Medulla oblongata (tissue), 1 donor: ENCODE results near the gene ADSS2.
A peak's percentile ranks its signal among the peaks of the same experiment; 100 is the strongest.
"Not testable (repeated sequence)": the region's sequence is repeated elsewhere in the genome, so short reads cannot be mapped to it uniquely, and the experiment has no call there.

Source experiments
- DNase-seq: peaks from one replicate; pipeline ENCODE4 v3.0.0-alpha.2; 2015; ENCODE audit errors: extremely low spot score

ADSS2 gene

DNA sequence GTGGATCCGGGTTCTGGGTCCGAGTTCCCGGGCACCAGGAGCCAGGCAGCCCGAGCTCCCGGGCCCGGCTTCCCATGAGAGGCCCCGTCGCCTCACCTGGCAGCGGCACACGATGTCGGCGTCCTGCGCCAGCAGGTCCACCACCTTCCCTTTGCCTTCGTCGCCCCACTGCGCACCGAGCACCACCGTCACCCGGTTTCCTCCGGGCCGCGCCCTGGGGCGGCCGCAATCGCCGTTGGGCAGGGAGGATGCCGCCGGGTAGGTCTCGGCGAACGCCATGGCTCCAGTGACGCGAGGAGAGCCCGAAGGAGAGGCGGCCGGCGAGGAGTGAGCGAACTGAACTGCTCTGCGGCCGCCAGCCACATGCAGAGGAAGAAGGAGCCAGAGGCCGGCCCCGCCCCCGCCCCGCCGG is at the start of gene ADSS2:
ADSS2 (minus strand) TSS at position 371 of the 412 bp plus-strand sequence; CDS start at position 279, 92 bp downstream.
- DNase-seq: no peak

GRCh38 chr1:244500515-244500914 is 48.8 kb upstream of the ADSS2 start:
- not testable (repeated sequence) for DNase-seq

DNA sequence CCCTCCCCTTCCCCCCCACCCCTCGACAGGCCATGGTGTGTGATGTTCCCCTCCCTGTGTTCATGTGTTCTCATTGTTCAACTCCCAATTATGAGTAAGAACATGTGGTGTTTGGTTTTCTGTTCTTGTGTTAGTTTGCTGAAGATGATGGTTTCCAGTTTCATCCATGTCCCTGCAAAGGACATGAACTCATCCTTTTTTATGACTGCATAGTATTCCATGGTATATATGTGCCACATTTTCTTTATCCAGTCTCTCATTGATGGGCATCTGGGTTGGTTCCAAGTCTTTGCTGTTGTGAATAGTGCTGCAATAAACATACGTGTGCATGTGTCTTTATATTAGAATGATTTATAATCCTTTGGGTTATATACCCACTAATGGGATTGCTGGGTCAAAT is 47.8 kb upstream of the ADSS2 start:
- DNase-seq: not testable (repeated sequence)

DNA sequence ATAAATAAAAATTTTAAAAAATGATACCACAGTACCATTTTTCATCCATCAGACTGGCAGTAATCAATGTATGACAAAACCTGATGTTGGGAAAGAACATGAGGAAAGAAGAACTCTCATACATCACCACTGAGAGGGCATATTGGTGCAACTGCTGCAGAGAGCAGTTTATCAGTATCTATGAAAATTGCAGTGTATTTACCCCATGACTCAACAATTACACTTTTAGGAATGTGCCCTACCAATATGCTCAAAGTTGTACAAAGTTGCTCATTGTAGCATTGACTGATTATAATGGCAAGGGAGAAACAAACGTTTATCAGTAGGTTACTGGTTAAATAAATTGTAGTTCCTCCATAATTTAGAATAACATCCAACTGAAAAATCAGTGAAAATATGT is 46.1 kb upstream of the ADSS2 start:
- no peak for DNase-seq

- no peak for DNase-seq
Observed at GRCh38 chr1:244496186-244496585, 44.5 kb upstream of the ADSS2 start.

GRCh38 chr1:244494653-244495052 is 42.9 kb upstream of the ADSS2 start:
- no peak for DNase-seq

GRCh38 chr1:244484971-244485370 is 33.3 kb upstream of the ADSS2 start:
- DNase-seq: not testable (repeated sequence)

DNA sequence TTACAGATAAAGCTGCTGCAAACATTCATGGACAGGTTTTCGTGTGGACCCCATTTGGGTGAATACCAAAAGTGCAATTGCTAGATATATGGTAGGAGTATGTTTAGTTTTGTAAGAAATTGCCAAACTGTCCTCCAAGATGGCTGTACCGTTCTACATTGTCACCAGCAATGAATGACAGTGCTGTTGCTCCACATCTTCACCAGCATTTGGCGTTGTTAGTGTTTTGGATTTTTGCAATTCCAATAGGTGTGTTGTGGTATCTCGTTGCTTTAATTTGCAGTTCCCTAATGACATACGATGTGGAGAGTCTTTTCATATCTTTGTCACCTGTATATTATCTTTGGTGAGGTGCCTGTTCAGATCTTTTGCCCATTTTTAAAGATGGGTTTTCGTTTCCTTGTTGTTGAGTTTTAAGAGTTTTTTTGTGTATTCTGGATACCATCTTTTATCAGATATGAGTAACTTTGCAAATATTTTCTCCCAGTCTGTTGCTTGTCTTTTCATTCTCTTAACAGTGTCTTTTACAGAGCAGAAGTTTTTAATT is 21.4 kb upstream of the ADSS2 start:
- DNase-seq: no peak

GRCh38 chr1:244466724-244467123 is 15.0 kb upstream of the ADSS2 start:
- DNase-seq: no peak

GRCh38 chr1:244461245-244462071 is 9.7 kb upstream of the ADSS2 start, which contains the start of gene CATSPERE:
Gene CATSPERE, plus strand, starts transcription at chr1:244461273. Its CDS starts 157 bp downstream, at chr1:244461430.
- peak; percentile 77 for DNase-seq

- DNase-seq: no peak
Observed at GRCh38 chr1:244460197-244460596, 8.5 kb upstream of the ADSS2 start.

- no peak for DNase-seq
Observed at GRCh38 chr1:244458781-244459180, 7.1 kb upstream of the ADSS2 start.

- DNase-seq: no peak
Observed at GRCh38 chr1:244456586-244456985, 4.9 kb upstream of the ADSS2 start.

DNA sequence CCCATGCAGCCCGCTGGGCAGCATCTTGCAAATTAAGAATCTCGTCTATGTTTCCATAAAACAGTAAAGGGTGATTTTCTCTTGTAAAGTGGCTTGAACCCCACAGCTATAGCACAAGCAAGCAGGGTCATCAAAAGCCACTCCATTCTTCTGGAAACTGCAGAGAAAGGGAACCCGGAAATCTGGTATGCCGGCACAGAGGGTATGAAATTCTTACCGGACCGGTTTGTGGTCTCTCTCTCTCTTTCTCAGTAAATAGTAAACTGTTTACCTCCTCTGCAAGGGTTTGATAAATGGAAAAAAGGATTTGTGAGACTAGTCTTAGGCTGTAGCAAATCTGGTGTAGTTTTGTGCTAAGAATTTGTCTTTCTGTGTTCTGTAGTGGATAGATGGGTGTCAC is 2.7 kb upstream of the ADSS2 start:
- DNase-seq: no peak

GRCh38 chr1:244451951-244452795 is 464 bp upstream of the ADSS2 start:
- DNase-seq: peak; percentile 100

DNA sequence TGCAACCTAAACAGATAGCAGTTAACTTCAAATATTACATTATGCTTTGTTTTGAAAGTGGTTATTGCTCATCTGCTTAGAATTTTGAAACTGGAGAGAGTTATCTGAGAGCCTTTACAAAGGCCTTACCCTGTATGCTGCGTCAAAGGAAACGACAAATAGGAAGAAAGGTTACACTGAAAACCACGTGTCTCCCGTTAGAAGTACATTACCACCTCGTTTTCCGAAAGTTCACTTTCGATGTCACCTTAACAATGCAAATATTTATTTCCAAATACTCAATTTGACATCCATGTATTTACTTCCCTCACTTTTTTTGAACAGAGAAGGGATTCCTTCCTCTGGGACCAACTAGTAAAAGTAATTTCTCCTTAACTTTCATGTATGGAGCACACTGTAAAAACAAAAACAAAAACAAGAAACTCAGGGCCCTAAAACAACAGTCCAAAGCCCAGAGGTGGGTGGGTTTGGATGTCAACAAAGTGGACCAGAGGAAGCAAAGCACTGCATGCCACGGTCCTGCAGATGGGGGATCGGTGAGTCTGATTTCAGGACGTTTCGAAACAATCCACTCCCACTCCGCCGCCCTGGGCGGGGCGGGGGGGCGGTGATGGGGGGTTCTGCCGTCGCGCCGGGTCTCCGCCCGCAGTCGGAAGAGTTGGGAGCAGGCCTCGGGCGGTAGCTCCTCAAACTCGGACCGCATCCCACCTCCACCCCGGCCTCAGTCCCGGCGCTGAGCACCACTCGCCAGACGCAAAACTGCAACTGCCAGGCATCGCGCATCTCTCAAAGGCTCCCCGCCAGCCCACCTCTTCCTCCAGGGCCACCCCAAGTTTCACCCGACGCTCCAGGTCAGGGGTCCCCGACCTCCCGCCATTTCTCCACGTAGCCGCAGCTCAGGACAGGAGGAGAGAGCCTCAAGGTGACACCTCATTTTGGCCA is 841 bp downstream of the ADSS2 start:
- DNase-seq: peak; percentile 69

DNA sequence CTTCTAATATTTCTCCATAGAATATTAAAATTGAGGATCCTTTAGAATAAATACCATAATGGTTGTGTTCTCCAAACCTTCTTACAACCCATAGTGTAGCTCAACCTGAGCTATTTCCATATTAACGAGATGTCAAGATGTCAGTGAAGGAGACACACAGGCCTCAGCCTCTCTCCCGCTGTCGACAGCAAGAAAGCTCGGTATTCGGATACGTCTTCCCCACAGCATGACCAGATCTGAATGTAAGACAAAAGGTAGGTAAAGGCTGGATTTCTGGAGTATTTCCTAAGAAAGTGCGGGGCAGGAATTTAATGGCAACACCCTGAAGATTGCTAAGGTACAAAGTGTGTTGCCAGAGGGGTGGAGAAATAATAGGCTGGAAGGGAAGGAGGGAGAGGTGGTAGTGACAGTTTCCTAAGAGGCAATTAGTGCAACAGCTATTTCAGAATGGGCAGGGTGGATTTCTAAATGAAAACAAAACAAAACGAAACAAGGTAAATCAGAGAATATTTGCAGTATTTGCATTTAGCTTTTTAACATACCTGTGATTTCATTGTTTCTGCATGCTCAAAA is 1.7 kb downstream of the ADSS2 start:
- DNase-seq: peak; percentile 31

DNA sequence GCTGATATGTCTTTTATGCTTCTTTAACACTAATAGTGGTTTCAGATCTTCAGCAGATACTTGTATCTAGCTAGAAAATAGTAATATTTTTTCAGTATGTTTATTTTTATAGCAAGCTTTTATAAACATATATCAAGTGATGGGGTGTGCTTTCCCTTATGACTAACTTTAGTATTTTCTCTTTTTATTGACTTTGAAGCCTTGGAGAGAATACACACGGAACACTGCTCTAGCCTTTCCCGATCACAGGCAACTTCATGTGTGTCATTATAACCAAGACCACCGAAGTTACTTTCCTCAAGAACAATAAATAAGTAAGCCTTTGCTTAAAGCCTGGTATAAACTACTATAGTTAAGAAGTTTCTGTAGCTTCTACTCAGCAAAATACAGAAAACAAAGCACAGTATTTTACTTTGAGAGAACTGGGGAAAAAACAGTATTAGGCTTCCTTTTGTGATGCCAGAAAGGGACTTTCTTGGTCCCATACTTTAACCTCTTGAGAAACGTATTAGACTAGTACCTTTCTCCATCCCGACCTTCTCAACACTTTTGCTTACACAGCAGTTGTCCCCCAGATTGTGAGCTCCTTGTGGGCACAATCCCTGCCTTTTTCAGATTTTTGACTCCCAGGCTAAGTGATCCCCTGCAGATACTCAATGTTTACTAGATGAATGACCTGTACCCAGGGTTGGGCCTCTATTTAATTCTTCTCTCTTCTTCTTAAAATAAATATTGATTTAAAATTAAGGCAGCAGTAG is 3.3 kb downstream of the ADSS2 start:
- peak; percentile 23 for DNase-seq

DNA sequence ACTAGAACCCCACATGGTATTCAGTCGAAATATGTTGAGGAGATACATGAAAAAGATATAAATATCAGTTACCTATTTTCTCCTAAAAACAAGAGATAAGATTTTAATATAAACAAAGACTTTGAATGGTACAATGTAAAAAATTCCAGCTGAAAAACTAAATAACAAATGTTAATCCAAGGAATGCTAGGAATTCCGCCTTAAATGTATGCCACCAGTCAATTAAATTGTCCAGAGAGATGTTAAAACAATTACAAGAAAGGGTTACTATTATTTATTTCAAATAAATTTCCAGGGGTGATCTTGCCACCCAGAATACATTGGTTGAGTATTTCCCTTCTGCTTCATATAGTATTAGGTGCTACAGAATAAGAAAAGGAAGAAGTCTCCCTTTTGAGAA is 4.2 kb downstream of the ADSS2 start:
- DNase-seq: no peak

DNA sequence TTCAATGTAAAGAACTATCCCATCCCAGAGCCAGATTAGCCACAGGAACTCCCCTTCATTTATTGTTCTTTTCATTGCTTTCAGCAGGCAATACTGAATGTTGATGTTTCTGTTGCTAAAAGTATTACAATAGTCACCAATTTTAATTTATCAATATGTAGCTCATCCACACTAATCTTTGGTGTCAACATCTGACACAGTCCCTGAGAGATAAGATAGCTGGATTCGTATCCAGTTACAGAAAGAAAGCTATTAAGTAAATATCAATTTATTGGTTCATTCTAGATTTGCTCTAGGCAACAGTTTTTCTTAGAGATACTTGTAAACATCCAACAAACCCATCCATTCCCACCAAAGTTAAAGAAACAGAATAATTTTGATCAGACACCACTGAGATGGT is 4.7 kb downstream of the ADSS2 start:
- DNase-seq: no peak
